Pericardium fibroblast (primary cell): ENCODE measurements around the gene GATAD1. TPM values are rescaled to one million over a fixed set of nuclear protein-coding genes. Genes with fewer than 3 reads are reported as not detected.

ENCODE experiments used
- total RNA-seq: library from RNA; depleted of rRNA; stranded (reverse); fragments of >200 nt; gene quantifications from 2 replicates; pipeline ENCODE4 v1.2.3, GENCODE V29; 2015

Gene GATAD1, protein sequence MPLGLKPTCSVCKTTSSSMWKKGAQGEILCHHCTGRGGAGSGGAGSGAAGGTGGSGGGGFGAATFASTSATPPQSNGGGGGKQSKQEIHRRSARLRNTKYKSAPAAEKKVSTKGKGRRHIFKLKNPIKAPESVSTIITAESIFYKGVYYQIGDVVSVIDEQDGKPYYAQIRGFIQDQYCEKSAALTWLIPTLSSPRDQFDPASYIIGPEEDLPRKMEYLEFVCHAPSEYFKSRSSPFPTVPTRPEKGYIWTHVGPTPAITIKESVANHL
- 11.8 and 20.0 TPM in 2 replicates for total RNA-seq

DNA sequence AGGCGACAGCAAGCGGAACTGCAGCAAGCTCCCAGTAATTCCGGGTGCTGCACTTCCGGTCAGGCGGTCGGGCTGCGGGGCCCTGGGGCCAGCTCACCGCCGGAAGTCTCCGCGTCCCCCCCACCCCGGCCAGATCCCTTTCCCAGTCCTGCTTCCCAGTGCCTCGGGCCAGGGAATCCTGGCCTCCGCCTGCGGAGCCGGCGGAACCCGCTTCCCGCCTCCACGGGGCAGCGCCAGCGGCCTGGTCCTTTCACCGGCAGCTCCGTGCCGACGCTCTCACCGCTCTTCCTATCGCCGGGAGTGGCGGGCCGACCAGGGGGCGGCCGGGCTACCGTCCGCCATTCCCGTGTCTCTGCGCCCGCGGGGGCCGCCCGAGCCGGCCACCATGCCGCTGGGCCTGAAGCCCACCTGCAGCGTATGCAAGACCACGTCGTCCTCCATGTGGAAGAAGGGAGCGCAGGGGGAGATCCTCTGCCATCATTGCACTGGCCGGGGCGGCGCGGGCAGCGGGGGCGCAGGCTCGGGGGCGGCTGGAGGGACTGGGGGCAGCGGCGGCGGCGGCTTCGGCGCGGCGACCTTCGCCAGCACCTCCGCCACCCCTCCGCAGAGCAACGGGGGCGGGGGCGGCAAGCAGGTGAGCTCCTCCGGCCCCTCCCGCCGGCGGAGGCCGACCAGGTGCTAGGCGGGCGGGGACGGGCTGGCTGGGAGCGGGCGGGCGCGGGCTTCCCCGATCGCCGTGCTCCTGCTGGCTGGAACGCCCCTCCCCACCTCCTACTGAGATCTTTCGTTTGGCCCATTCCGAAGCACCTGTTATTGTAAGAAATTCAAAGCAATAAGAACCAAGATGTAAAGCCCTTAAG, at the start of gene GATAD1:
GATAD1 (plus strand) TSS at position 138 of the 860 bp plus-strand sequence; CDS start at position 386, 248 bp downstream.

DNA sequence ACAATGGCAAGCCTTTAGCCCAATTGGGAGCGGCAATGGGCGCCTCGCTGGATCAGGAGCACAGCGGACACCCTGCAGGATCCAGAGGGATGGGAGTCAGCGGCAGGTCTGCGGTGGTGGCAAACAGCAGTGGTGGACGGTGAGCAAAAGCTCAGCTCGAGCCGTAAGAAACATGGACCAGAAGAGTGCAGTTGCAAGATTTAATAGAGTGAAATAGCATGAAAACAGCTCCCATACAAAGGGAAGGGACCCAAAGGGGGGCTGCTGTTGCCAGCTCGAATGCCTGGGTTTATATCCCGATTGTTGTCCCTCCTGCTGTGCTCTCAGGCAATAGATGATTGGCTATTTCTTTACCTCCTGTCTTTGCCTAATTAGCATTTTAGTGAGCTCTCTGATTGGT, 30.4 kb downstream of the GATAD1 start, which contains the start of gene ERVW-1:
ERVW-1 (minus strand) TSS at position 266 of the 400 bp plus-strand sequence. CDS start 7,565 bp downstream, outside the sequence.

Other genes with a start within 250 kb of the GATAD1 start
- gene KRIT1, start 201.6 kb upstream of the GATAD1 start, total RNA-seq = 16.7 and 28.6 TPM in 2 replicates
- 20.3 and 21.9 TPM in 2 replicates for gene ANKIB1, start 201.5 kb upstream of the GATAD1 start, total RNA-seq
- gene ERVW-1, start 30.5 kb downstream of the GATAD1 start, total RNA-seq = not detected in 2 replicates
- 6.9 and 13.3 TPM in 2 replicates for gene PEX1, start 81.0 kb downstream of the GATAD1 start, total RNA-seq
- gene RBM48, start 81.3 kb downstream of the GATAD1 start, total RNA-seq = 5.6 and 7.5 TPM in 2 replicates
- gene FAM133B, start 142.9 kb downstream of the GATAD1 start, total RNA-seq = 7.1 and 12.1 TPM in 2 replicates